KMS-11 (cell line): ENCODE measurements around the gene DCAF4.

Source experiments
- H2AFZ ChIP-seq: fragments of 200-600 bp; sonication (generic); 2 replicates; pipeline ENCODE4 v1.6.1; 2016; ENCODE audit warnings: antibody characterized with exemption, mixed run types, low read depth
- H3K27ac ChIP-seq: fragments of 200-600 bp; sonication (generic); 2 replicates; pipeline ENCODE4 v1.6.1; 2016; ENCODE audit warnings: mild to moderate bottlenecking, mixed run types
- H3K27me3 ChIP-seq: fragments of 200-600 bp; sonication (generic); 2 replicates; pipeline ENCODE4 v1.6.1; 2017; ENCODE audit warnings: mild to moderate bottlenecking, low read depth, mixed run types, moderate library complexity; ENCODE audit not compliant: insufficient read depth
- H3K36me3 ChIP-seq: fragments of 200-600 bp; sonication (generic); 2 replicates; pipeline ENCODE4 v1.6.1; 2017; ENCODE audit warnings: mild to moderate bottlenecking, mixed run types; ENCODE audit not compliant: insufficient read depth
- H3K4me1 ChIP-seq: fragments of 200-600 bp; sonication (generic); 2 replicates; pipeline ENCODE4 v1.6.1; 2016; ENCODE audit warnings: mild to moderate bottlenecking, low read depth, mixed run types; ENCODE audit not compliant: poor library complexity, severe bottlenecking
- H3K4me2 ChIP-seq: fragments of 200-600 bp; sonication (generic); 2 replicates; pipeline ENCODE4 v1.7.0; 2016; ENCODE audit warnings: mild to moderate bottlenecking, mixed run types
- H3K4me3 ChIP-seq: fragments of 200-600 bp; sonication (generic); IDR thresholded peaks from 2 replicates; pipeline ENCODE4 v1.6.1; 2017; ENCODE audit warnings: low read depth, low read length, mixed read lengths; ENCODE audit not compliant: insufficient read depth
- H3K79me2 ChIP-seq: fragments of 200-600 bp; sonication (generic); 2 replicates; pipeline ENCODE4 v1.6.1; 2016; ENCODE audit warnings: low read depth, mixed run types; ENCODE audit not compliant: insufficient read depth
- H3K9ac ChIP-seq: fragments of 200-600 bp; sonication (generic); 2 replicates; pipeline ENCODE4 v1.6.1; 2016; ENCODE audit warnings: mild to moderate bottlenecking, mixed run types
- H4K20me1 ChIP-seq: fragments of 200-600 bp; sonication (generic); 2 replicates; pipeline ENCODE4 v1.6.1; 2016; ENCODE audit warnings: mild to moderate bottlenecking, mixed run types; ENCODE audit not compliant: insufficient read depth
- CTCF ChIP-seq: fragments of 200-600 bp; sonication (generic); conservative IDR thresholded peaks from 2 replicates; pipeline ENCODE4 v1.6.1; 2017; ENCODE audit warnings: low read depth, mild to moderate bottlenecking, antibody characterized with exemption, low read length, moderate library complexity, mixed read lengths

DCAF4 gene

GRCh38 chr14:72943876-72944430 lies 17.7 kb downstream of the DCAF4 start:
- Histone ChIP-seq H3K79me2 (no peaks in the 10 kb centered on the region), H3K4me1 (peaks cover 69% of the 10 kb centered on the region), H3K36me3 (no peaks in the 10 kb centered on the region), H2AFZ (no peak overlapping the region), H3K4me3 (no peak overlapping the region), H3K4me2 (peak overlapping the region; percentile 39; the same call in 1 of the 2 replicates), H3K27ac (peak overlapping the region; percentile 94), H3K27me3 (no peaks in the 10 kb centered on the region), H3K9ac (peak overlapping the region; percentile 58), H4K20me1 (no peaks in the 10 kb centered on the region)
- no peak for TF ChIP-seq CTCF

GRCh38 chr14:72945356-72946027 lies 19.2 kb downstream of the DCAF4 start:
- Histone ChIP-seq H3K4me3 (no peak overlapping the region), H3K36me3 (no peaks in the 10 kb centered on the region), H3K79me2 (no peaks in the 10 kb centered on the region), H4K20me1 (no peaks in the 10 kb centered on the region), H3K27ac (peak overlapping the region; percentile 94), H2AFZ (no peak overlapping the region), H3K4me1 (peaks cover 71% of the 10 kb centered on the region), H3K4me2 (no peak overlapping the region; the same call in 1 of the 2 replicates), H3K9ac (no peak overlapping the region), H3K27me3 (no peaks in the 10 kb centered on the region)
- no peak for TF ChIP-seq CTCF

GRCh38 chr14:72946491-72946890 lies 20.2 kb downstream of the DCAF4 start:
- Histone ChIP-seq H3K36me3 (no peaks in the 10 kb centered on the region), H3K9ac (no peak overlapping the region), H3K27me3 (no peaks in the 10 kb centered on the region), H2AFZ (no peak overlapping the region), H4K20me1 (no peaks in the 10 kb centered on the region), H3K27ac (no peak overlapping the region), H3K79me2 (no peaks in the 10 kb centered on the region), H3K4me1 (peaks cover 71% of the 10 kb centered on the region), H3K4me2 (no peak overlapping the region), H3K4me3 (no peak overlapping the region)
- TF ChIP-seq CTCF: no peak

GRCh38 chr14:72947366-72948160 lies 21.3 kb downstream of the DCAF4 start:
- Histone ChIP-seq H3K79me2 (no peaks in the 10 kb centered on the region), H3K9ac (no peak overlapping the region), H3K27me3 (no peaks in the 10 kb centered on the region), H4K20me1 (no peaks in the 10 kb centered on the region), H3K4me3 (no peak overlapping the region), H3K4me1 (peaks cover 65% of the 10 kb centered on the region), H2AFZ (no peak overlapping the region), H3K4me2 (no peak overlapping the region), H3K36me3 (no peaks in the 10 kb centered on the region), H3K27ac (peak overlapping the region; percentile 26; the same call in 1 of the 2 replicates)
- TF ChIP-seq CTCF: no peak
